NCI-H1436 (cell line): ENCODE results near the gene GSTT2.
"Not testable (repeated sequence)": the region's sequence is repeated elsewhere in the genome, so short reads cannot be mapped to it uniquely, and the experiment has no call there.

Experiments used
- DNase-seq: peaks from one replicate; lab custom pipeline; 2025; lab: John Stamatoyannopoulos, UW

The GSTT2 gene

GRCh38 chr22:23974836-23975352 lies 5.0 kb upstream of the GSTT2 start:
- DNase-seq, result not testable (repeated sequence)

- not testable (repeated sequence) for DNase-seq
These were observed 2.6 kb upstream of the GSTT2 start for GRCh38 chr22:23977304-23977703.

GRCh38 chr22:23980567-23980966 lies 633 bp downstream of the GSTT2 start:
- not testable (repeated sequence) for DNase-seq

- no peak for DNase-seq
These were observed 4.5 kb downstream of the GSTT2 start for GRCh38 chr22:23984430-23984829.

GRCh38 chr22:23986089-23986488 lies 6.2 kb downstream of the GSTT2 start:
- not testable (repeated sequence) for DNase-seq

- not testable (repeated sequence) for DNase-seq
These were observed 6.7 kb downstream of the GSTT2 start for GRCh38 chr22:23986538-23987178.

GRCh38 chr22:23989583-23990244 lies 9.8 kb downstream of the GSTT2 start:
- not testable (repeated sequence) for DNase-seq

GRCh38 chr22:23993080-23993479 lies 13.1 kb downstream of the GSTT2 start:
- not testable (repeated sequence) for DNase-seq

GRCh38 chr22:23993581-23994177 lies 13.7 kb downstream of the GSTT2 start:
- not testable (repeated sequence) for DNase-seq

GRCh38 chr22:23997092-23997491 lies 17.2 kb downstream of the GSTT2 start:
- no peak for DNase-seq

- DNase-seq, result not testable (repeated sequence)
These were observed 19.8 kb downstream of the GSTT2 start for GRCh38 chr22:23999779-24000178.

- DNase-seq, result no peak
These were observed 21.4 kb downstream of the GSTT2 start for GRCh38 chr22:24001314-24001713.

- no peak for DNase-seq
These were observed 22.3 kb downstream of the GSTT2 start for GRCh38 chr22:24002272-24002671.

GRCh38 chr22:24002851-24003250 lies 22.9 kb downstream of the GSTT2 start:
- no peak for DNase-seq

- no peak for DNase-seq
These were observed 24.0 kb downstream of the GSTT2 start for GRCh38 chr22:24003887-24004286.

- no peak for DNase-seq
These were observed 25.3 kb downstream of the GSTT2 start, which contains the start of gene GSTT4 for GRCh38 chr22:24005201-24005600. TSS of gene GSTT4 (minus strand) at chr22:24005453. CDS start at chr22:24005356, 97 bp downstream.

GRCh38 chr22:24006207-24006913 lies 26.4 kb downstream of the GSTT2 start:
- DNase-seq, result no peak

GRCh38 chr22:24006914-24007214 lies 26.9 kb downstream of the GSTT2 start:
- no peak for DNase-seq

- no peak for DNase-seq
These were observed 27.5 kb downstream of the GSTT2 start for GRCh38 chr22:24007253-24008021.

- no peak for DNase-seq
These were observed 28.0 kb downstream of the GSTT2 start for GRCh38 chr22:24008022-24008283.

GRCh38 chr22:24008381-24009226 lies 28.7 kb downstream of the GSTT2 start:
- no peak for DNase-seq
